Spleen (tissue), 7 donors: ENCODE results near the gene PDRG1.

ENCODE experiments used
- CTCF ChIP-seq, 11 experiments: fragments of 200-600 bp in 7 of 11; fragments of 450-650 bp in 4 of 11; sonication (generic) in 4 of 11; IDR thresholded peaks in 8 of 11; conservative IDR thresholded peaks in 3 of 11; 1 replicate in 7 of 11; 2 replicates in 4 of 11; pipeline versions ENCODE4 v1.4.0 to v1.8.0; 2016 to 2021; ENCODE audit warnings: antibody characterized with exemption in 11 of 11, inconsistent platforms in 4 of 11, mild to moderate bottlenecking in 1 of 11
- POLR2A ChIP-seq, 3 donors: fragments of 450-650 bp; IDR thresholded peaks; one replicate each; pipeline ENCODE4 v1.5.1; 2017; ENCODE audit warnings: antibody characterized with exemption in 3 of 3, mild to moderate bottlenecking in 1 of 3
- POLR2AphosphoS5 ChIP-seq, 3 donors: sonication (generic); formaldehyde crosslinking; IDR thresholded peaks; one replicate each; pipeline ENCODE4 v1.5.1; 2017; ENCODE audit warnings: antibody characterized with exemption in 3 of 3
- donor health status: DM: no; HTN: no; CAD: no; lungs with moderate emphysema.
- donor health status: DM: no; HTN: no; CAD: no.
- donor health status: DM: no; HTN: no; CAD: no.

- TF ChIP-seq POLR2AphosphoS5 (IDR thresholded peaks at IDR 0.05), result no peak
- TF ChIP-seq CTCF (IDR thresholded peaks at IDR 0.05 in 8 of 11, conservative IDR thresholded peaks at IDR 0.05 in 3 of 11), result no peak
- no peak for TF ChIP-seq POLR2A (IDR thresholded peaks at IDR 0.05)
Observed at GRCh38 chr20:31974296-31974695, 22.4 kb upstream of the PDRG1 start.
